ENCODE results near the gene RAPGEFL1. TPM values are rescaled to one million over a fixed set of nuclear protein-coding genes. Genes with fewer than 3 reads are reported as not detected.
"Not testable (repeated sequence)": the region's sequence is repeated elsewhere in the genome, so short reads cannot be mapped to it uniquely, and the experiment has no call there.

Gene RAPGEFL1
- polyA plus RNA-seq, 1 donor = 15.0 TPM

DNA sequence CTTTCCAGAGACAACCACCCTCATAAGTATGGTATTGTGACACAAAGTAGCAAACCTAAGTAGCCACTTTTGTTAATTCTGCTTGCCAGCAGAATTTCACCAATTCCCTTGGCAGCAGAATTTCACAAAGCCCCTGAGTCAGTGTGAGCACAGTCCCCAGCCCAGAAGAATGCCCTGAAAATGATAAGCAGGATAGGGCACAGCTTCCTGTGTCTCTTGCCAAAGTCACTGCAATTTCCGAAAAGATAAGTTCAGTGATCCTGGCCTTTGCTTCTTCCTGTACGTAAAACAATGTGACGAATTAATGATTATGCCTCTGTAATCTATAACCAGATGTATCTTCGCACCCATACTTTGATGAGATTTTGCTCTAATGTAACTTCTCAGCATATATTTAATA lies 25.9 kb downstream of the RAPGEFL1 start:
- WGBS (ENCODE audit: insufficient coverage, low lambda C conversion rate) = 49% methylated on average over 4 of the region's 4 CpGs
- no peaks in the 10 kb centered on the region for H3K27me3 ChIP-seq (ENCODE audit: control insufficient read depth, insufficient read depth, low read length)
- H3K4me1 ChIP-seq (ENCODE audit: control insufficient read depth, insufficient read depth, low read length) = no peaks in the 10 kb centered on the region
- H3K4me3 ChIP-seq (ENCODE audit: low read length) = no peak overlapping the region
- H3K36me3 ChIP-seq (ENCODE audit: control insufficient read depth, insufficient read depth, low read length) = no peaks in the 10 kb centered on the region
- no peaks in the 10 kb centered on the region for H3K9me3 ChIP-seq (ENCODE audit: control insufficient read depth, low read depth, low read length)
- no peak overlapping the region for H3K27ac ChIP-seq (ENCODE audit: low read length)
- DNase-seq = no peak

DNA sequence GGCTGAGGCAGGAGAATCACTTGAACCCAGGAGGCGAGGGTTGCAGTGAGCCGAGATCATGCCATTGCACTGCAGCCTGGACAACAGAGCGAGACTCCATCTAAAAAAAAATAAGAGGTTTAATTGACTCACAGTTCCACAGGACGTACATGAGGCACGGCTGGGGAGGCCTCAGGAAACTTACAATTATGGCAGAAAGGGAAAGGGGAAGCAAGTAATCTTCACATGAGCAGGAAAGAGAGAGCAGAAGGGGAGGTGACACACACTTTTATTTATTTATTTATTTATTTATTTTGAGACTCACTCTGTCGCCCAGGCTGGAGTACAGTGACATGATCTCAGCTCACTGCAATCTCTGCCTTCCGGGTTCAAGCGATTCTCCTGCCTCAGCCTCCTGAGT lies 28.9 kb downstream of the RAPGEFL1 start:
- not testable (repeated sequence) for H3K36me3 ChIP-seq (ENCODE audit: control insufficient read depth, insufficient read depth, low read length); H3K27me3 ChIP-seq (ENCODE audit: control insufficient read depth, insufficient read depth, low read length); H3K4me1 ChIP-seq (ENCODE audit: control insufficient read depth, insufficient read depth, low read length); DNase-seq; H3K9me3 ChIP-seq (ENCODE audit: control insufficient read depth, low read depth, low read length); H3K4me3 ChIP-seq (ENCODE audit: low read length); H3K27ac ChIP-seq (ENCODE audit: low read length)
- WGBS (ENCODE audit: insufficient coverage, low lambda C conversion rate) = 93% methylated on average over 3 of the region's 8 CpGs

DNA sequence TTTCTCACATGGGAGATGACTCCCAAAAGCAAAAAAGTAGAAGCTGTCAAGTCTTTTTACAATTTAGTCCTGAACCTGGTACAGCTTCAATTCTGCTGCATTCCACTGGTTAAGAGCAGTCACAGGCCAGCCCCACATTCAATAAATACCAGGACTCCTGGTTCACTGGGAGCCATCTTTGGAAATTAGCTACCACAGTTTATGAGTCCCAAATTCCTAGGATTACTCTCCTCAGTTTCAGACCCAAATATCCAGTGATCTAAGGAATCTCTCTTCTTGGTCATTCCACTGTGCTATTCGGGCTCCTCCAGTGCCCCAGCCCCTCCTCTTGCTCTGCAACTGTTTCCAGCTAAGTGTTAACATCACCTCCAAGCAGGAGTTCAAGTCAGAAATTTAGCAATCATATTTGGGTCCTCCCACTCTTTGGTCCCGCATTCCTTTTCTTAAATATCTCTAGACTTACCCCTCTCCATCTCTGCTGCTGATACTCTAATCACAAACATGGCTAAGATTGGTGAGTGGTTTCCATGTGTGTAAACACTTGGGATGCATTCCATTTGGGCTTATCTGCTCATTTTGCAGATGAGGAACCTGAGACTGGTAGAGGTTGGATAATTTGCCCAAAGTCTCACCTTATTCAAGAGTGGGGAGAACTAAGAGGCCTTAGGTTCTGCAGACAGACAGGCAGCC lies 32.3 kb downstream of the RAPGEFL1 start:
- WGBS (ENCODE audit: insufficient coverage, low lambda C conversion rate) = no CpG with 5 or more reads among the region's 2 CpGs
- no peaks in the 10 kb centered on the region for H3K36me3 ChIP-seq (ENCODE audit: control insufficient read depth, insufficient read depth, low read length)
- no peaks in the 10 kb centered on the region for H3K27me3 ChIP-seq (ENCODE audit: control insufficient read depth, insufficient read depth, low read length)
- H3K27ac ChIP-seq (ENCODE audit: low read length) = no peak overlapping the region
- H3K9me3 ChIP-seq (ENCODE audit: control insufficient read depth, low read depth, low read length) = no peaks in the 10 kb centered on the region
- no peaks in the 10 kb centered on the region for H3K4me1 ChIP-seq (ENCODE audit: control insufficient read depth, insufficient read depth, low read length)
- H3K4me3 ChIP-seq (ENCODE audit: low read length) = no peak overlapping the region
- no peak for DNase-seq

DNA sequence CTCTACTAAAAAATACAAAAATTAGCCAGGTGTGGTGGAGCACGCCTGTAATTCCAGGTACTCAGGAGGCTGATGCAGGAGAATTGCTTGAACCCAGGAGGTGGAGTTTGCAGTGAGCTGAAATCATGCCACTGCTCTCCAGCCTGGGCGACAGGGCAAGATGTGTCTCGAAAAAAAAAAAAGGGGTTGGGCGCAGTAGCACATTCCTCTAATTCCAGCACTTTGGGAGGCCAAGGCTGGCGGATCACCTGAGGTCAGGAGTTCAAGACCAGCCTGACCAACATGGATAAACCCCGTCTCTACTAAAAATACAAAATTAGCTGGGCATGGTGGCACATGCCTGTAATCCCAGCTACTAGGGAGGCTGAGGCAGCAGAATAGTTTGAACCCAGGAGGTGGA lies 36.6 kb downstream of the RAPGEFL1 start:
- not testable (repeated sequence) for H3K27me3 ChIP-seq (ENCODE audit: control insufficient read depth, insufficient read depth, low read length); H3K36me3 ChIP-seq (ENCODE audit: control insufficient read depth, insufficient read depth, low read length); H3K4me3 ChIP-seq (ENCODE audit: low read length); H3K27ac ChIP-seq (ENCODE audit: low read length); H3K9me3 ChIP-seq (ENCODE audit: control insufficient read depth, low read depth, low read length); H3K4me1 ChIP-seq (ENCODE audit: control insufficient read depth, insufficient read depth, low read length); DNase-seq
- no CpG with 5 or more reads among the region's 6 CpGs for WGBS (ENCODE audit: insufficient coverage, low lambda C conversion rate)

DNA sequence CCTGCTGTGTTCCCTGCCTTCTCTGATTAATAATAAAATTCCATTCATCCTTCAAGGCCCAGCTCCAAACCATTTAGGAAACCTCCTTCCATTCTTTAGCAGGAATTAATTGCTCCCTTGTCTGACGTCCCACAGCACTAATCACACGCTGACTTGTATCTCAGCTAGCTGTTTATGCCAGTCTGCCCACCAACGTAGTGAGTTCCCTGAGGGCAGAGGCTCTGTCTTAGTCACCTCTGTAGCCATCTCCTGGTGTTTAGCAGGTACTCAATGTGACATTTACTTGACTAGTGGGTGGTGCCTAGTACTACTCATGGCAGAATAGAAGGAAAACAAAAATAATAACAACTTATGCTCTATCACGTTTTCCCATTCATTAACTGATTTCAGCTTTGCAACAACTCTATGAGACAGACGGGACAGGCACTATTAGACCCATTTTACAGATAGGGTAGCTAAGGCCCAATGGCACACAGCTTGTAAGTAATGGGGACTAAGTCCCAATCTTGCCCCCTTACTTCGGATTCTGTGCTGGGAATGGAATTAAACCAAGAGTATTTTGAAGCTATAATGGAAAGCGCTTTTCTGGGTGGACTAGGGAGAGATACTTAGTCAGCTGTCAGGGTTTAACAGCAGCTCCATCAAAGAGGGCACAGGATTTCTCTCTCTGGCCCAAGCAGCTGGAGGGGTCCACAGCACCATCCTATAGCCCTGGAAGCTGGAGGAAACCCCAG lies 40.9 kb downstream of the RAPGEFL1 start:
- no peak for DNase-seq
- no peaks in the 10 kb centered on the region for H3K36me3 ChIP-seq (ENCODE audit: control insufficient read depth, insufficient read depth, low read length)
- no peaks in the 10 kb centered on the region for H3K9me3 ChIP-seq (ENCODE audit: control insufficient read depth, low read depth, low read length)
- H3K27me3 ChIP-seq (ENCODE audit: control insufficient read depth, insufficient read depth, low read length) = no peaks in the 10 kb centered on the region
- peak overlapping the region; percentile 60 for H3K4me3 ChIP-seq (ENCODE audit: low read length)
- no CpG with 5 or more reads among the region's 7 CpGs for WGBS (ENCODE audit: insufficient coverage, low lambda C conversion rate)
- H3K27ac ChIP-seq (ENCODE audit: low read length) = no peak overlapping the region
- H3K4me1 ChIP-seq (ENCODE audit: control insufficient read depth, insufficient read depth, low read length) = no peaks in the 10 kb centered on the region

DNA sequence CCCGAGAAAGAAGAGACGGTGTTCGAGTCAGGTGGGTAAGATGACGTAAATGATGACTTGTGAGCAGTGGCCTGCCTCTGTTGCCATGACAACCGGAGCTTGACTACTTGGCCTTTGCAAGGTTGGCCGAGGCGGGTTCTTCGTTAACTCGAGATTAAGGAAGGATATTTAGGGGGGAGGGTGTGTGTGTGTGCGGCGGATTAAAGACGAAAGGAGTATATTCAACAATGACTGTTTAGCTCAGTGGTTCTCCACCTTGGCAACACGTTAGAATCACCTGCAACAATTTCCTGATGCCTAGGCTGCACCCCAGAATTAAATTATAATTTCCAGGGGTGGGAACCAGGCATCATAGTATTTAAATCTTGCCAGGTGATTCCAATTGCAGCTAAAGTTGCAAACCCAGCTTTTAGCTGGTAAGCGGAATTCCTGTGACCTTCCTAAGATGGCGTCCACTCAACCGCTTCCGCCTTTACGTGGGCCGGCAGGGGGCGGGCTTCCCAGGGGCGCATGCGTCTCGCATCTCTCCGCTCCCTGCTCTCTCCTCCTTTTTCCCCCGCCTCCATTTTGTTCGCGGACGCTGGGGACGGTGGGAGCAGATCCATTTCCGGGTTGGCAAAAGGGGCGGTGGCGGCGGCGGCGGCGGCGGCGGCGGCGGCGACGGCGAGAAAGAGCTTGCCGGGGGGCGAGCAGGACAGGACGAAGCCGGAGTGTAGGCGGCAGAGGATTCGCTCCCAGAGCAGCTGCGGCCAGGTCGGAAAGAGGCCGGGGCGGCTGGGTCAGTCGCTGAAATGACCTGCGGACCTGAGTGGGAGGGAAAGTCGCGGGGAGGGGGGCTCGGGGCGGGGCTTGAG lies 41.7 kb downstream of the RAPGEFL1 start, which contains the start of gene WIPF2:
WIPF2 (plus strand) TSS at position 565 of the 854 bp plus-strand sequence. CDS start 37,156 bp downstream, outside the sequence.
- Histone ChIP-seq H3K9me3 (ENCODE audit: control insufficient read depth, low read depth, low read length) (no peaks in the 10 kb centered on the region), H3K4me3 (ENCODE audit: low read length) (peak within 1 kb of the TSS; percentile 88), H3K27ac (ENCODE audit: low read length) (peak within 1 kb of the TSS; percentile 84), H3K36me3 (ENCODE audit: control insufficient read depth, insufficient read depth, low read length) (no peaks in the 10 kb centered on the region), H3K27me3 (ENCODE audit: control insufficient read depth, insufficient read depth, low read length) (no peaks in the 10 kb centered on the region), H3K4me1 (ENCODE audit: control insufficient read depth, insufficient read depth, low read length) (no peaks in the 10 kb centered on the region)
- WGBS (ENCODE audit: insufficient coverage, low lambda C conversion rate) = 0% methylated on average over 1 of the region's 59 CpGs
- peak; percentile 97 to 98 for DNase-seq

DNA sequence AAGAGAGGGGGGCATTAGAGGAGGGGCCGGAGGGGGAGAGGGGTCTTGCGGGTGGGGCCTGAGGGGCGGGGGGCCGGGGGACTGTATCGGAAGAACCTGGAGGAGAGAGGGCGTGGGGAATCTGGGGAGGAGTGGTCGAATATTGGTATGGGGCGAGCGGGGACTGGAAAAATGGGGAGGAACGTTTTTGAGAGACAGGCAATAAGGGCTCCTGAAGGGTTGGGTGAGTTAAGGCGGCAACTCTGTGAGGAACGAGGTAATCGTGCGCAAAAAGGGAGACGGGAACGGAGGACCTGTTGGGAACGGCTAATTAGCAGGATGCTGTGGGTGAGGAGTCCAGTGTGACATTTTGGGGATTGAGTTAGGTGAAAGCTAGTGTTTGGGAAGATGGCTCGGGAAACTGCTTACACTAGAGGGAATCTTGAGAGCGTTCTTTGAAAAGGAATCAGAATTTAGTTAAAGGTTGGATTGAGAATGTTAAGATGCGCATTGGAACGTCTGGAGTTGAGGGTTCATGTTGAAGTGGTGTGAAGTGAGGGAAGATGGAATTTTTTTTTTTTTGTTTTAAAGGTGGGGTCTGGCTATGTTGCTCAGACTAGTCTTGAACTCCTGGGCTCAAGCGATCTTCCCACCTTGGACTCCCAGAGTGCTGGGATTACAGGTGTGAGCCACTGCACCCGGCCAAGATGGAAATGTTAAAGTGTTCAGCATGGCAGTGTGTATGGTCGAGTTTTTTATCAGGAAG lies 42.5 kb downstream of the RAPGEFL1 start:
- Histone ChIP-seq H3K27me3 (ENCODE audit: control insufficient read depth, insufficient read depth, low read length) (no peaks in the 10 kb centered on the region), H3K36me3 (ENCODE audit: control insufficient read depth, insufficient read depth, low read length) (no peaks in the 10 kb centered on the region), H3K4me1 (ENCODE audit: control insufficient read depth, insufficient read depth, low read length) (no peaks in the 10 kb centered on the region), H3K9me3 (ENCODE audit: control insufficient read depth, low read depth, low read length) (no peaks in the 10 kb centered on the region), H3K4me3 (ENCODE audit: low read length) (peak overlapping the region; percentile 88), H3K27ac (ENCODE audit: low read length) (peak overlapping the region; percentile 82)
- 6% methylated on average over 5 of the region's 24 CpGs for WGBS (ENCODE audit: insufficient coverage, low lambda C conversion rate)
- DNase-seq = peak; percentile 32 to 68

DNA sequence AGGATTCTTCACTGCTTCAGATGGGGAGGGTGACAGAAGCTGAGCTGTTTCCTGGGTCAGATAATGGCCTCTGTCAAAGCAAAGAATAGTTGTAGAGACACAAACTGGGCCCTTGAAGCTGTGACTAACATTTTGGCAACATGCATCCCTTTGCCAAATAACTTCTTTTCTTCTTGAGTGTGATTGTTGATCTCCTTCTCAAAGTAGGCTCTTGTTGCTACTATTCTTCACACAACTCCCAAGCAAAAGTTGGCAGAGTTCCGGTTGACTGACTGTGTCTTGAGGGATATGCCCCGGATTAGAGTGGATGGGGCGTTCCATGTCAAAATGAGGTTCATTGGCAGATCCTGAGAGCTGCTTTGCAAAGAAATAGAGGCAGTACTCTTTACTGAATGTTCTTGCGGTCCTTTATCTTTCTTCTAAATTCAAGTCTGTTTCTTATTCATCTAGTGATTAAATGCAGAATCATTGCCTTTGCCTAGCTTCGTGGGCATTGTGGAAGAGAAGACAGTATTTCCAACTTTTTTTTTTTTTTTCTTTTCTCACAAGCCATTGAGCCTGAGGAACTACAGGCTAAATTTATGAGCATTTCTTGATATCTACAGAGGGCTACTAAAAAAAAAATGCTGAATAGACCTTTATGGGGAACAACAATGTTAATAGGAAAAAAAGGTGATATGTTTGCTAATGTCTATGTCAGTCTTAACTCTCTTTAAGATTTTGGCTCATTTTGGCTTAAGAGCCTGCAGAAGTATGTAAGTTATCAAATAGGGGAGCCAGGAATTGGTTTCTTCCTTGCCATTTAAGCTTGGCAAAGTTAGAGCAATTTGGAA lies 47.7 kb downstream of the RAPGEFL1 start:
- no peaks in the 10 kb centered on the region for H3K27me3 ChIP-seq (ENCODE audit: control insufficient read depth, insufficient read depth, low read length)
- DNase-seq = no peak
- no peaks in the 10 kb centered on the region for H3K9me3 ChIP-seq (ENCODE audit: control insufficient read depth, low read depth, low read length)
- 100% methylated on average over 1 of the region's 5 CpGs for WGBS (ENCODE audit: insufficient coverage, low lambda C conversion rate)
- H3K27ac ChIP-seq (ENCODE audit: low read length) = no peak overlapping the region
- no peak overlapping the region for H3K4me3 ChIP-seq (ENCODE audit: low read length)
- H3K4me1 ChIP-seq (ENCODE audit: control insufficient read depth, insufficient read depth, low read length) = no peaks in the 10 kb centered on the region
- H3K36me3 ChIP-seq (ENCODE audit: control insufficient read depth, insufficient read depth, low read length) = peaks cover 2% of the 10 kb centered on the region

DNA sequence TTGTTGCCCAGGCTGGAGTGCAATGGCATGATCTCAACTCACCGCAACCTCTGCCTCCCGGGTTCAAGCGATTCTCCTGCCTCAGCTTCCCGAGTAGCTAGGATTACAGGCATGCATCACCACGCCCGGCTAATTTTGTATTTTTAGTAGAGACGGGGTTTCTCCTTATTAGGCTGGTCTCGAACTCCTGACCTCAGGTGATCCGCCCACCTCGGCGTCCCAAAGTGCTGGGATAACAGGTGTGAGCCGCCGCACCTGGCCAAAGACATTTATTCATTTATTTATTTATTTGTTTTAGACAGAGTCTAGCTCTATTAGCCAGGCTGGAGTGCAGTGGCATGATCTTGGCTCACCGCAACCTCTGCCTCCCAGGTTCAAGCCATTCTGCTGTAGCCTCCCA lies 51.9 kb downstream of the RAPGEFL1 start:
- not testable (repeated sequence) for H3K27ac ChIP-seq (ENCODE audit: low read length); H3K4me3 ChIP-seq (ENCODE audit: low read length); H3K9me3 ChIP-seq (ENCODE audit: control insufficient read depth, low read depth, low read length); DNase-seq; H3K27me3 ChIP-seq (ENCODE audit: control insufficient read depth, insufficient read depth, low read length); H3K4me1 ChIP-seq (ENCODE audit: control insufficient read depth, insufficient read depth, low read length)
- WGBS (ENCODE audit: insufficient coverage, low lambda C conversion rate) = no CpG with 5 or more reads among the region's 14 CpGs
- peaks cover 17% of the 10 kb centered on the region for H3K36me3 ChIP-seq (ENCODE audit: control insufficient read depth, insufficient read depth, low read length)

All from large intestine (tissue), 3 donors.